Skin of body (tissue), 2 donors: ENCODE data around the gene DPPA3. TPM values are rescaled to one million over a fixed set of nuclear protein-coding genes. Genes with fewer than 3 reads are reported as not detected.
"Not testable (repeated sequence)": the region's sequence is repeated elsewhere in the genome, so short reads cannot be mapped to it uniquely, and the experiment has no call there.

Experiments
- DNase-seq: peaks from one replicate; lab custom pipeline; 2025; lab: John Stamatoyannopoulos, UW
- total RNA-seq: library from RNA; depleted of rRNA; stranded (reverse); fragments of >200 nt; gene quantifications from one replicate; pipeline ENCODE4 v1.2.3, GENCODE V29; 2014

The DPPA3 gene
- not detected for total RNA-seq

DNA sequence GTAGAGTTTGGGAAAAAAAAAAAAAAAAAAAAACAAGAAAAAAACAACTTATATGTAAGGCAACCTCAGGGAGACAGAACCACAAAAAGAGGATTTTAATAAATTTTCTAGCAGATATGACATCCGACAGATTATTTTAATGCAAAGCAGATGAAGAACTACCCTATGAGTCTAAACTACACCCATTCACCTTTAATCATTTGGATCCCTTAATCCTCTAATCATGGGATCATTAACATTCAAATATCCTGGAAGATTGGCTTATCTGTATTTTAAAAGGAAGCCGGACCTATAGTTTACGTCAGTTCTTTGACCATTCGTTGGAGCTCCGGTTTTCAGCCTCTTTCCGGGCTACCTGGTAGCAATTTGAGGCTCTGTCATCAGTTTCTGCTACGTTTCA is at the start of gene DPPA3:
Gene DPPA3, plus strand, starts transcription at position 301 of the 400 bp plus-strand sequence. CDS start 138 bp downstream, outside the sequence.
- no peak for DNase-seq

DNA sequence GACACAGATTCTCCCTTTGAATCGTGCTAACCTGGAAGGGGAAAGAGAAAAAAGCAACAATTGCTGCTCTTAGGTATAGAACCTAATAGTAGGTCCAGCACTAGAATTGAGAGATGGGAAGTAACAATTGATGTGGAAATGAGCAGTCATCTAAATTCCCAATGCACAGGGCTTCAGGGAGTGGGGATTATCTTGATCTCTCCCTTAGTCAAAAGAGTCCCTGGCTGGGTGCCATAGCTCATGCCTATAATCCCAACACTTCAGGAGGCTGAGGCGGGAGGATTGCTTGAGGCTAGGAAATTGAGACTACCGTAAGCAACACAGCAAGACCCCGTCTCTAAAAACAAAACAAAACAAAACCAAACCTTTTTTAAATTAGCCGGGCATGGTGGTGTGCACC is 49.5 kb upstream of the DPPA3 start:
- DNase-seq = no peak

DNA sequence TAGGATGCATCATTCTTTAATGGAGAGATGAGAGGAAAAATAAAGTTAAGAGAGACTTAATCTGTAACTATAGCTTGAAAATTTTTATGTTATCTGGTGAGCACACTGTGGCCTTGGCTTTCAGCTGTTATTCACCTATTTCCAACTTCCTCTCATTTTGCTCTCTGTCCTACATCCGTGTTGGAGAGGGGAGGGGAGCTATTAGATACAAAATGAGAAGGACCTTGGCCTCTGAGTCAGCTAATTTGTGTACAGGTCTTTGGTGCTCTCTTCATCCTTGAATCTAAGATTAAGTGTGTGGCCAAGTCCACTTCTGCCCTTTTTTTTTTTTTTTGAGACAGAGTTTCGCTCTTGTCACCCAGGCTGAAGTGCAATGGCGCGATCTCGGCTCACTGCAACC is 44.6 kb upstream of the DPPA3 start:
- no peak for DNase-seq

DNA sequence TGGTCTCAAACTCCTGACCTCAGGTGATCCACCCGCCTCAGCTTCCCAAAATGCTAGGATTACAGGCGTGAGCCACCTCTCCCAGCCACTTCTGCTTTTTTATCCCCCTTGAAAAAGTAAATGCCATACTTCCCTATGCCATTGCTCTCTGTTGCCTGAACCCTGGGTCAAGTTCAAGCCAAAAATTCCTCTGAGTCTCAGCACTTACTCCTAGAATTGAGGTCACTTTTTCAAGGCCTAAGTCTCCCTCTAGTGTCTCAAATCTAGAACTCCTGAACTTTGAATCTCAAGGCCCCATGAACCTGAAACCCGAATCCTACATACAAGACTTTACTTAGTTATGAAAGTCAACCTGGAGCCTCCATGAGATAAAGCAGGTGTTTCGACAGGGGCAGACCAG is 44.1 kb upstream of the DPPA3 start:
- no peak for DNase-seq

DNA sequence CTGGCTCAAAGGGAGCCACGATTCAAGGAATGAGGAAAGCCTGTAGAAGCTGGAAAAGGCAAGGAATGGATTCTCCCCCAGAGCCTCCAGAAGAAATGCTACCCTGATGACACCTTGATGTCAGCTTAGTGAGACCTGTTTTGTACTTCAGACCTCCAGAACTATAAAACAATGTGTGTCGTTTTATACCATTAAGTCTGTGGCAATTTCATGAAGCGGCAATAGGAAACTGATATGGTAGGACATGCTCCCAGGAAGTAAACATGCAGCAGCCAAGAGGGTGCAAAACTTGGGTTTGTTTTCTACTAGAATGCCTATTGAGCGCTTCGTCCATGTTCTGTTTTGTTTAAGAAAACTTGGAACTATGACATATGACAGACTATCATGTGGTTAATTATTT is 43.1 kb upstream of the DPPA3 start:
- no peak for DNase-seq

DNA sequence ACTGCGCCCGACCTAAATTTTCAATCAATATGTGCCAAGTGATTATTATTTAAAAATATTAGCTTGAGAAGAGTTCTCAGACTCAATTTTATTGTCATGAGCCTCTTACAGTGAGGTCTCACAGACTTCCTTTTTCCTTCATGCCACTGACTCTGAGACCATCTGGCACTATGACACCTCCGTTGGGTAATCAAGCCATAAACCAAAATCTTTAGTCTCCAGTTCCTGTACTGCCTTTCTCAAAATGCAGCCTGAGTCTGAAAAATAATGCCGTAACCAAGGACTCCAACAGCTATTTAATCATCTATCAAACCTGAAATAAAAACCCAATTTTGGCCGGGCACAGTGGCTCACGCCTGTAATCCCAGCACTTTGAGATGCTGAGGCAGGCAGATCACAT is 35.8 kb upstream of the DPPA3 start:
- DNase-seq = not testable (repeated sequence)

DNA sequence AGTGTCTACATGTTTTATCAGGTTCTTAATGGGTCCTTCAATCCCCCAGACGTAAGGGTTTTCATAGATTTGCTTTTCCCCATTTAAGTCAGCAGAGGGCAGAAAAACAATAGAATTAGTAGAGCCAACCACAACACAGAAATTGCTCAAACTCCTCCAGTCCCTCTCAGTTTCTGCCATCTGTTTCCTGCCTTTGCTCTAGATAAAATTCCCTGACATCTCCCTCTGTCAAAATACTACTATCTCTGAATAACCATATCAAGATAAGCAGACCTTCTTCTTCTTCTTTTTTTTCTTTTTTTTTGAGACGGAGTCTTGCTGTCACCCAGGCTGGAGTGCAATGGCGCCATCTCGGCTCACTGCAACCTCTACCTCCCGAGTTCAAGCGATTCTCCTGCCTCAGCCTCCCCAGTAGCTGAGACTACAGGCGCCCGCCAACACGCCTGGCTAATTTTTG is 33.8 kb upstream of the DPPA3 start:
- DNase-seq = peak; percentile 35

DNA sequence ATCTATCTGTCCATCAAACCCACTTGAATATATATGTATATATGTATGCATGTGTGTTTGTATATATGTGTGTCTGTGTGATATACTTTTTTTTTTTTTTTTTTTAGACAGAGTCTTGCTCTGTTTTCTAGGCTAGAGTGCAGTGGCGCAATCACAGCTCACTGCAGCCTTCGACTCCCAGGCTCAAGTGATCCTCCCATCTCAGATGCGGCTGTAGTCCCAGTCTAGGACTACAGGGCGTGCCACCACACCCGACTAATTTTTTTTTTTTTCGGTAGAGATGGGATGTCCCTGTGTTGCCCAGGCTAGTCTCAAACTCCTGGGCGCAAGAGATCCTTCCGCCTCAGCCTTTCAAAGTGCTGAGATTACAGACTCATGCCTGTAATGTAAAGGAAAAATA is 32.5 kb upstream of the DPPA3 start:
- DNase-seq = no peak

DNA sequence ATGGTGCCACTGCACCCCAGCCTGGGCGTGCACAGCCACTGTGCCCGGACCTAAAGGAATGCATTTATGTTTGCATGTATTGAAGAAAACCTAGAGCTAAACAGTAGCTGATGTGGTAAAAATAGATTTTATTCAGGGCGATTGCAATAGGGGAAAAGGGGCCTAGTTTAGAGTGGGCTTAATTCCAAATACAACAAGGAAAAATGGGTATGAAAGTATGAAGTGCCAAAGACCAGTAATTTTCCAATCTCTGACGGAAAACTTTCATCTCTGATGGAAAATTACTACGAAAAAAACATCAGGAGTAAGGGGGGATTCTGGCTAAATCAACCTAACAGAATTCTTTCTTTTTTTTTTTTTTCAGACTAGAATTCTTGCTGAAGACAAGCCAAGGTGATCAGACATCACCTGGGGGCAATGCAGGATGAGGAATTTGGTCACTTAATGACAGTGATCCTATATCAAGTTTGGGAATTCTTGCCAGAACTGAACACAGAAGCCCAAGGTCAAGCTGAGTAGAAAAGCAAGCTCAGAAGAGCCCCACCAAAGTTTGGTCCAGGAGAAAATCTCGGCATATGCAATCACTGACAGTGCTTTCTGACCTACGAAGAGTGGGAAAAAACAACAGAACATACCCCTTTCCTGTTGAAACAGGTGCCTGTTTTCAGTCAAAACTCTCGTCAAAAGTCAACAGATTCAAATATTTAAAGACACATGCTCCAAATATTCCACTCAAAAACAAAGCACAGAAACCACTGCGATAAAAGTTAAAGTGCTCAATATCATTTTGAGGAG is 31.8 kb upstream of the DPPA3 start:
- DNase-seq = no peak

DNA sequence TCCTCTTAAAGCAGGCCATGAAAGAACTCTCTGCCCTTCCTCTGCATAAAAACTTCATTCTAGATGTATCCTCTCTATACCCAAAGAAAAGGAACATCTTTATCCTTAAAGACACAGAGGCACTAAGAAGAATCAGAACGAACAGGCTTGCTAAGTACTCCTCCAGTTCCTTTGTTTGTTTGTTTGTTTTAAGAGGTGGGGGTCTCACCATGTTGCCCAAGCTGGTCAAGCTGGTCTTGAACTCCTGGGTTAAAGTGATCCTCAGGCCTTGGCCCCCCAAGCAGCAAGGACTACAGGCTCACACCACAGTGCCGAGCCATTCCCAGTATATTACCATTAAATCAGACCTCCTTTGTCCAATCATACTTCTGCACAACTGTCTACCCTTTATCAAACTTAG is 29.7 kb upstream of the DPPA3 start:
- DNase-seq = no peak

DNA sequence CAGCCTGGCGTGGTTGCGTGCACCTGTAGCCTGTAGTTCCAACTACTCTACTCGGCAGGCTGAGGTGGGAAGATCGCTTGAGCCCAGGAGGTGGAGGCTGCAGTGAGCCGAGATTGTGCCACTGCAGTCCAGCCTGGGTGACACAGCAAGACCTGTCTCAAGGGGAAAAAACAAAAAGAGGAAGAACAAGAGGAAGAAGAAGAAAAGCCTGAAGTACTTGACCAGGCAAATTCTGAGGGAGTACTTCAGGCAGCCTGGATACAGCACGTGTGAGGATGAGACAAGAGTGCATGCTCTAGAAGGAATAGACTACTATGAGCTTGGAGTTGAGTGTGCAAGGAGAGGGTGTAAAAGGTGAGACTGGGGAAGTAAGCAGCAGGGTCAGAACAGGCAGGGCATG is 17.4 kb upstream of the DPPA3 start:
- DNase-seq = no peak

DNA sequence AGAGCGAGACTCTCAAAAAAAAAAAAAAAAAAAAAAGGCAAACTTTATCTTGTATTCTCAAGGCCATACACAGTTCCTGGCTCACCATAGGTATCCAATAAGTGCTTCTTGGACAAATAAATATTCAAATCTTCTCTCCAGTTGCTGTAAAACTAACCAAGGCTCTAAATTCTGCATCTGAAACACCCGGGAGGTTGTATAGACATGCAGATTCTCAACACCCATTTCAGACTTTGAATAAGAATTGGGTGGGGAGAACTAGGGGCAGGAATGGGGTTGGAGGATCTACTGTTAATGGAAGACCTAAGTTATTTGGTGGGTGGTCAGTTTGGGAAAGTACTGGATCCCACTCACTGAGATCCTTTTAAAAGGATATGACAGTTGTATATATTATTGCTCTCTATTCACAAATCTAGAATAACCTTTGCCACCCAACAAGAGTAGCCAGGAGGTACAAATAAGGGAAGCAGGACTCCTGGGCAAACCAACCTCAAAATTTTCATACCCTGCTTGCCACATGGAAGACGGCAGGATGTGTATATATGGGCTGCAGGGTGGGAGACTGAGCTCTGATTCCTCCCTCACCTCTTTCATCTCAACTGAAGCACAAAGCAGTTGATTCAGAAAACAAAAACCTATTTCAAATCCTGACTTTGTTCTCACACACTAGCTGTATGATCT is 16.5 kb upstream of the DPPA3 start:
- DNase-seq = no peak

DNA sequence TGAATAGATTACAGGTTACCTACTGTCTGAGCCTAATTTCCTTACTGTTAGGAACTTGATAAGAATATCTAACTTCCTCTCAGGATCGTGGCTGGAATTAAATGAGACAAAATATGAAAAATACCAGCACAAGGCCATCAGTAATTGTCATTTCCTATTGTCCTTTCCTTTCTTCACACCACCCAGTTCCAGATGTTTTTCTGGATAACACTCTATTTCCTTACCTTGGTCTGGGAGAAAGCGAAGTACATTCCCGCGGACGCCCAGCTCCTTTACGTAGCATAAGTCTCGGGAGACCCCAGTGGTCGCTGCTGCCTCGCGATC is 16.0 kb upstream of the DPPA3 start:
- no peak for DNase-seq

DNA sequence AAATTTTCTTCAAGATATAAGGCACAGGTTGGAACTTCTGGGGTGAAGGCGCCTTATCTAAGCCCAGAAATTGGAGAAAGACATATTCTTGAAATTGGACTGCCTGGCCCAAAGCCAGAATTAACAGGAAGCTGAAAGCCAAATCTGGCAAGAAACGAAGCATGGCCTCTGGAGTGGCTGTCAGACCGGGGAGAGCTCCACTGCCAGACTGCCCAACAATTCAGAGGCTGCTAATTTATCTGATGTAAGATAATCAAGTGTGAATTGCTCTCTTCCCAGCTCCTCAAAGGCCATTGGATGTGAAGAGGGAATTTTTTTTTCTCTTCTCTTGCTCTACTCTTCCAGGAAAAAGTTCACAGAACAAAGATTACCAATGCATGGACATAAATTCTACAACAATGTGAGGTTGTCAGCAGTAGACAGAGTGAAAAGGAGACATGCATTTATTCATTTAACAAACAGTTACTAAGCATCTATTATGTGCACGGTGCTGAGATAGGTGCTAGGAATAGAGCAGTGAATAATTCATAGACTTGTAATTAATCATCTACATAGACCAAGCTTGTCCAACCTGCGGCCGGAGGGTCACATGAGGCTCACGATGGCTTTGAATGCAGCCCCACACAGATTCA is 15.6 kb upstream of the DPPA3 start, which contains the start of gene GDF3:
Gene GDF3, minus strand, starts transcription at position 210 of the 632 bp plus-strand sequence. Its CDS starts 47 bp downstream, at position 163.
- no peak for DNase-seq

DNA sequence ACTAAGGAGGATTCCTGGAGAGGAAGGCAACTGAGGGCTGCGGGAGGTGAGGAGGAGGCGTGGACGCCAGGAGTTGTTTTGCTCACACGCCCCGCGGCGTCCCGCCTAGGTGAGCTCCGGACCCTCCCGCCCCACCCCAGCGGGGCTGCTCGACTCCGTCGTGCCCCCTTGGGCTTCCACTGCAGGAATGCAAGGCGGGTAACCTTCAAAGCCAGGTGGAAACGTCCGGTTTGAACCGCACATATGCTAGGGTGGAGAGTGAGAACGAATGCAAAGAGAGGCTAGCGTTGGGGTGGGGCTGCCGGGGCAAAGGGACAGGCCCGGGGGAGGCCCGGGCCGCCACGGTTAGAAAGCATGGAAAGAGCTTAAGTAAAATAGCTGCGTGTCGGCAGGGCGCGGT is 5.4 kb upstream of the DPPA3 start:
- DNase-seq = no peak

DNA sequence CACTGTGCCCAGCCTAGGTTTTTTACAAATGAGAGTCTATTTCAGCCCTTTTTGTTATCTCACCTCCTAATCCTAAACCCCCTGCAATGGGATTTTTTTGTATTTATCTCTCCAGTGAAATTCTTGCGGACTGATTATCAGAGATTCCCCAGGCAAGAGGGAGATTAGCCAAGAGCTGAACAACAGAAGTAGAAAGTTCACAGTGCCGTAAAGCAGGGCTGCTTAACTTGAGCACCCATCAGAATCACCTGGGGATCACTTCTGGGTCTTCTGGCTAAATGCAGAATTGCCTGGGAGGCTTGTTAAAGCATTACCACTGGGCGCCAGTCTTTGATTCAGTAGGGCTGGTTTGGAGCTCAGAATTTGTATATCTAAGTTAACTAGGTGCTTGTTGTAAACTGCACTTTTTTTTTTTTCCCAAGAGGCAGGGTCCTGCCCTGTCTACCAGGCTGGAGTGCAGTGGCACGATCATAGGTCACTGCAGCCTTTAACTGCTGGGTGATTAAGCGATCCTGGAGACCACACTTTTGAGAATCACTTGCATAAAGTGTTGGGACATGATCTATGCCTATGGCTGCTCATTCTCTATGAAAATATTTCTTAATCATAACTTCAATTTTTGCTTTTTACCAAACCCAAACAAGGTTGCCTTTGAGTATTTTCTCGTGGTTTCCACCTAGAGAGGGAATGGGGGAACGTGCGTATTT is 1.1 kb upstream of the DPPA3 start:
- no peak for DNase-seq

DNA sequence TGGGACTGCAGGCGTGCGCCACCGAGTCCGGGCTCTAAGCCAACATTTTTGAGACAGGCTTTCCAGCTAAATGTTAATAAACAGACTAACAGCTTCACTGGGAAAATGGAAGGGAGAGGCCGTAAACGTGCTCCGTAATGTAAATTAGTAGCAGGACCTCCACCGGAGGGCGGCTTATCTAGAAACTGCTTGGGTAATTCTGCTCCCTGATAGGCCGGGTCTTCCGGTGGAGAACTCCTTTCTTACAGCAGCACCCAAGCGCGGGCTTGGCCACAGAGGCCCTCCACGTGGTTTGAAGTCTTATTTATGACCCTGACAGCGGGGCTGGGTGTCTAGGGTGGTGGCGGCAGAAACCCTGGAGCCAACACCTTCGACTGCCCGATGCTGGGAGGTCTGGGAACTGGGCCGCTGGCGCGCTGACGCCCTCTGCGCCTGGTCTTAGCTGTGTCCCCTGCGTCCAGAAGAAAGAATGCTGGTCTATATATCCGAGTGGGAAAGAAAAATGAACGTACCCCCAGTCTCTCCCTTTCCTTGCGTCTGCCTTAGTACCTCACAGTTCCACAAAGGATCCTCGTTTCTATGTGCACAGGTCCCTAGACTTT is 1.7 kb downstream of the DPPA3 start:
- no peak for DNase-seq

DNA sequence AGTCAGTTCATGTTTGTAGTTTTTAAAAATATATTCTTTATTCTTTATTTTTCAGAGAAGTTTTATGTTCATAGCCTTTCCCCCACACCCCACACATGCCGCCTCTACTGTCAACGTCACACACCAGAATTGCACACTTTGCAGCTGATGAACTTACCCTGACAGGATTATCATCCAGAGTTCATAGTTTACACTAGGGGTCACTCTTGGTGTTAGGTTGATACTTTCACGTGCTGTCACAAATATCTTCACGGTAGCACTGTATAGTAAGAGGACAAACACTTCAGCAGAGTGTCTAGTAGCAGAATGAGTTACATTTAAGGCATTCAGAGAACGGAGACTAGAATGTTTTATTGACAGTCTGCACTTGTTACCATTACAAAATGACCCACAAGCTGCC is 5.1 kb downstream of the DPPA3 start:
- no peak for DNase-seq

DNA sequence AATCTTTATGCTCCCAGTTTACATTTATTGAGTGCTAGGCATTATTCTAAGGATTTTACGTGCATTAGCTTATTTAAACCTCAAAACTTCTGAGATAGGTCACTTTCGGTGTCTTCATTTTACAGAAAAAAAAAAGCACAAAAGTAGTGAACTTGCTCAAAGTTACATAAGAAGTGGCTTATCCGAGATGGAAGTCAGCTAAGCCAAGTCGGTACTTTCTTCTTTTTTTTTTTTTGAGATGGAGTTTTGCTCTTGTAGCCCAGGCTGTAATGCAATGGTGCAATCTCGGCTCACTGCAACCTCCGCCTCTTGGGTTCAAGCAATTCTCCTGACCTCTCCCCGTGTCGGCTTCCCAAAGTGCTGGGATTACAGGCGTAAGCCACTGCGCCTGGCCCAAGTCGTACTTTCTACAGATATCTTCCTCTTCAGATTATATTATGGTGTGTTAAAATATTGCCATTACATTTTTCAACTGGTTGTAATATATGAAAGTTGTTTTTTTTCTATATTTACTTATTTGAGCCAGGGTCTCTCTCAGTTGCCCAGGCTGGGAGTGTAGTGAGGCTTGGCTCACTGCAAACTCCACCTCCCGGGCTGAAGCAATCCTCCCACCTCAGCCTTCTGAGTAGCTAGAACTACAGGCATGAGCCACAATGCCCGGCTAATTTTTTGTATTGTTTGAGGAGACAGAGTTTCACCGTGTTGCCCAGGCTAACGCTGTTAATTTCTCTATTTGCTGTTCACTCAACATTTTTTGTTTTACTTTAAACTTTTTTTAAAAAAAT is 8.9 kb downstream of the DPPA3 start:
- no peak for DNase-seq

DNA sequence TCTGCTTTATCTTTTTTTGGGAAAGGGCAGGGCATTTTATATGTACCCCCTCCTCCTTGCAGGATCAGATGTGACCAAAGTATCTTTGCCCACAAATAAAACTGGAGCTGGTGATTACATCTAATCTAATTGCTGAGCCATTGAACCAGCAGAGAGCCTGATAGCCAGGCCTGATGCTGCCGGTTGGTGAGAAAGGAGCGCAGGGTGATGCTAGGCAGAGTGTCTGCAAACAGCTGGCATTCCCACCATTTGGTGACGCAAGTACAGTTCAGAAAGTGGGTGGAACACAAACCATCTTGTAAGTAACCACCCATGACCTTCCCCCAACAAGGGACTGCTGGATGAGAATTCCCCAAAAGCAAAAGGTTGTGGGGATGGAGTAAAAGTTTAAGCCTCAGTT is 12.7 kb downstream of the DPPA3 start:
- no peak for DNase-seq

DNA sequence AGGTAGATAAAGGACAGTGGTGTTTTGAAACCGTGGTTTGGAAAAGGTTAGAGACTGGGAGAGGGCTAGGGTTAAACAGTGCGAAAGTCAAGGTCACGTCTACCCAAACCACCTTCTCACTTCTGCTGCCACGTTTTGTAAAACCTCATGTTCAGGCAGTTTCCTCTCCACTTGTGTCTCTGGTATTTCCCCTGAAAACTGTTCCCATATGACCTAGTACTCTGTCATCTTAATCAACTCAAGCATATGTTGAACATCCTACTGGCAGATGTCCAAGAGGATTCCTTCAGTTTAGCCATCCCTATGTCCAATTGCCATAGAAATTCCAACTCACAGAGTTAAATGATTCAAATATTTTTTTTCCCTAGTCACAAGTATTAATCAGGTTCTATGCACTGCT is 18.5 kb downstream of the DPPA3 start:
- no peak for DNase-seq
